ENCODE data around the gene TAB2.

DNA sequence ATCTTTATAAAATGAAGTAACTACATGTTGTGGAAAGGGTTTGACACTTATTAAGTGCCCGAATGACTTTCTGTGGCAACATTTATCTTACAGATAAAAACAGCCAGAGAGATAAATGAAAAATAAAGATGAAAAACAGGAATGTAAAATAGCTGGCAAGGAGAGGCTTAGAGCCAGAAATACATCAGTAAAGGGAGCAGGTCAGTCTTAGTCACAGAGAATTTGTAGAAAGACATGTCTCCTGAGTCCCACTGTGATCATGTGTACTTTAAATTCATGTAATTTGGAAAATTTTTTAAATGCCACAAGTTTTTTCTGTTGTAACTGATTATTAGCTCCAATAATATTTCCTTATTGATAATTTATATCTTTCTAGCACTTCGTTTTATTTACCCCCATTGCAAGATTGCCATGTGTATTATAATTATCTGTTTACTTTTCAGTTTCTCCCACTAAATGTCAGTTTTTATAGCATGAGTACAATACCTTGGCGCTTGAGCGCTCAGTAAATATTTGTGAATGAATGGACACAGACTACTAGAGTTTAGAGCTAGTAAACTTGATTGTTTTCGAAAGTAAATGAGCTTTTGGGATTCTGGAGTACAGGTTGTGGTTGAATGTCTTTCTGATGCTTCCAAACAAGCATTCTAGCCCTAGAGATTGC lies 15.2 kb downstream of the TAB2 start:
- no peak for TF ChIP-seq POLR2A (IDR thresholded peaks at IDR 0.05)
- TF ChIP-seq, protein P1, sequence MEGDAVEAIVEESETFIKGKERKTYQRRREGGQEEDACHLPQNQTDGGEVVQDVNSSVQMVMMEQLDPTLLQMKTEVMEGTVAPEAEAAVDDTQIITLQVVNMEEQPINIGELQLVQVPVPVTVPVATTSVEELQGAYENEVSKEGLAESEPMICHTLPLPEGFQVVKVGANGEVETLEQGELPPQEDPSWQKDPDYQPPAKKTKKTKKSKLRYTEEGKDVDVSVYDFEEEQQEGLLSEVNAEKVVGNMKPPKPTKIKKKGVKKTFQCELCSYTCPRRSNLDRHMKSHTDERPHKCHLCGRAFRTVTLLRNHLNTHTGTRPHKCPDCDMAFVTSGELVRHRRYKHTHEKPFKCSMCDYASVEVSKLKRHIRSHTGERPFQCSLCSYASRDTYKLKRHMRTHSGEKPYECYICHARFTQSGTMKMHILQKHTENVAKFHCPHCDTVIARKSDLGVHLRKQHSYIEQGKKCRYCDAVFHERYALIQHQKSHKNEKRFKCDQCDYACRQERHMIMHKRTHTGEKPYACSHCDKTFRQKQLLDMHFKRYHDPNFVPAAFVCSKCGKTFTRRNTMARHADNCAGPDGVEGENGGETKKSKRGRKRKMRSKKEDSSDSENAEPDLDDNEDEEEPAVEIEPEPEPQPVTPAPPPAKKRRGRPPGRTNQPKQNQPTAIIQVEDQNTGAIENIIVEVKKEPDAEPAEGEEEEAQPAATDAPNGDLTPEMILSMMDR (IDR thresholded peaks at IDR 0.05) = no peak
